HG02884 (cell line): Measurements from ENCODE around the gene TCHHL1.

Source experiments
- ATAC-seq: cut with Tn5 transposase; IDR thresholded peaks from one replicate; pipeline ENCODE4 v1.9.1; 2021; ENCODE audit warnings: mild to moderate bottlenecking, moderate library complexity; ENCODE audit not compliant: unreplicated experiment

TCHHL1 gene

DNA sequence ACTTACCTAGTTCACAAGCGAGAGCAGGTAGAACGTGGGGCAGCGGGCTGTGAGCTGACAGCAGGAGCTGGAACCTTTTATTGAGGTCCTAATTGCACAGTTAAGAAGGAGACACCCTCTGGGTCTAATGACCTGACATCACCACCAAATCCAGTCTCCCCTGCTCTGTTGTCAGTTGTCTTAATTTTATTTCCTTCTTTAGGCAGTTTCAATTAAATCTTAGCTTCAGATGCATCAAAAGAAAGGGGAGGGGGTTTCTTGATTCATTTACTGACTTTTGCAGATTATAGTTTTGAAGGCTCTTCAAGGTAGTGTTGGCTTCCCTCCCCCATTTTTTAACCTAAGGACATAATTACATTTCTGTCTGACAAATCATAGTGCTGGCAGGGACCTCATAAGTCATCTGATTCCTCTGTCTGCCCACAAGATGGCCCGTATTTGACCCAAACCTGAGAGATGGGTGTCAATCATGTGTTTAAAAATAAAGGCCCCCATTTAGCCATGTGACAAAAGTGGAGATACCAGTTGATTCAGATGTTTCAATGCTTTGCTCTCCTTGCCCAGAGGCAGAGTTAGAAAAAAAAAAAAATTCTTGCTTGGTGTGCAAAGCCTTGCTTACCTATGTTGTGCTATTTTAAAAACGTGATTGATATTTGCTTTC, at the start of gene TCHHL1:
Gene TCHHL1, minus strand, starts transcription at position 51 of the 661 bp plus-strand sequence. CDS start 921 bp downstream, outside the sequence.
- ATAC-seq: no peak

DNA sequence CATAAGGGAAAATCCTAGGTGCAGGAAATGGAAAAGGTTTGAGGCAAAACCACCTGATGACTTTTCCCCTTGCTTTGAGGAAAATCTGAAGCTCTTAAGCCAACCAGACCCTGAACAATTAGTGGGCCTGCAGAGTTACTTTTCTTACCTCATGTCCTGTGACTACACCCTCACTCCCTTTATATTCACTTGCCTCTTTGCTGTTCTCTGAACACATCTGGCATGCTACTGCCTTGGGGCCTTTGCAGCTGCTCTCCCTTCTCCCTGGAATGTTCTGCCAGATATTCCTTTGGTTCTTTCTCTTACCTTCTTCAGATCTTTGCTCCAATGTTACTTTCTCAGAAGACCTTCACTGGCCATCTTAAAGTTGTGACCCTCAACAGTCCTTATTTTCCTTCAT, 48.4 kb upstream of the TCHHL1 start:
- no peak for ATAC-seq

DNA sequence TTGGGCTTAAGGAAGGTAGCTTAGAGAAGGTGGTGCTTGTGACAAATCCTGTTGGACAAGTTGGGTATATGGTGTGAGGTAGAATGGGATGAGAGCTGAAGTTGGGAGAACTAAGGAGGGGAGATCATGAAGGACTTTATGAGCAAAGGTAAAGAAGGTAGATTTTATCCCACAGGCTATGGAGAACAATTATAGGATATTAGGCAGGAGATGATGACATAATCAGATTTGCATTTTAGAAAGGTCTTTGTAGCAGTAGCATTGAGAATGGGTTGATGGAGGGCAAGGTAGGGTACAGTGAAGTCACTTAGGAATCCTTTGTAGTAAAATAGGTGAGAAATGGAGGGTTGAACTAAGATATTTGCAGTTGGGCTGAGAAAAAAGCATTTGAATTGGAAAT, 41.3 kb upstream of the TCHHL1 start:
- no peak for ATAC-seq

DNA sequence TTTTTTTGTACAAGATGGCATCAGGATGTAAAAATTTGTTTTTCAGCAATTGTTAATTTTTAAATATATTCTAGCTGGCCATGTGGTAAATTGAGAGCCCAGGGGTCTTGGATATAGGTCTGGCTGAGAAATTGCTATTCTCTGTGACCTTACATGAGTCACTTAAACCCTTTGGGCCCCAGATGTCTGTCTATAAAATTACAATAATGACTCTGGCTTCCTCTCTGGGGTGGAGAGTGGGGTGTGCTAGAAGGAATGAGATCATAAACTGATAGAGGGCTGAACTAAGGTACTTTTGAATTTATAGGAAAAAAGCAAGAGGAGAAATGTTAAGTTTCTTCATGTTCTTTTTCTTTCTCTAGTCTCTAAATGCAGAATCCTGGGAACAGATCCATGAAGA, 38.8 kb upstream of the TCHHL1 start:
- ATAC-seq: no peak

DNA sequence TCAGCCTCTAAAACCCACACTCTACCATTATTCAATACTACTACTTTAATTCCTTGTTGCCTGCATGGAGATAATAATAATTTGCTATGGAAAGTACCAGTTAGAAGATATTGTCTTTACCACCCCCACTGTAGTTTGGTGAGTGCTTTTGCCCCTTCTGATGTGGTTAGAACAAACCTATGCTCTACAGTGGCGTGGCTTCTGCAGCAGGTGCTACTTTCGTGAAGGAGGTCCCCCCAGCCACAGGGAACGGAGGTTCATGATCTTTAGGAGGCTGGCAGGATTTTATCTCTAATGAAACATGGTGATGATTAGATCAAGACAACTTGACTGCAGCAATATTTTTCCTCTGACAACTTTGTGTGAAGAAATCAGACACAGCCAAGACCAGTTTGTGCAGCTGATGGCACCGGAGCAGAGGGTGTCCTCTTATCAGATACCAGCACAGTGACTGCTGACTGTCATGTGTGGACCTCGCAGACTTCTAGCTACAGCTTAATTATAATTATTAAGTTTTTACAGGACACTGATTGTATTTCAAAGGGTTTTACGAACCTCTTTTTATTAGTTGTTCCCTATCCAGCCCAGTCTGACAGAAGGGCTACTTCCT, 37.1 kb upstream of the TCHHL1 start:
- no peak for ATAC-seq

DNA sequence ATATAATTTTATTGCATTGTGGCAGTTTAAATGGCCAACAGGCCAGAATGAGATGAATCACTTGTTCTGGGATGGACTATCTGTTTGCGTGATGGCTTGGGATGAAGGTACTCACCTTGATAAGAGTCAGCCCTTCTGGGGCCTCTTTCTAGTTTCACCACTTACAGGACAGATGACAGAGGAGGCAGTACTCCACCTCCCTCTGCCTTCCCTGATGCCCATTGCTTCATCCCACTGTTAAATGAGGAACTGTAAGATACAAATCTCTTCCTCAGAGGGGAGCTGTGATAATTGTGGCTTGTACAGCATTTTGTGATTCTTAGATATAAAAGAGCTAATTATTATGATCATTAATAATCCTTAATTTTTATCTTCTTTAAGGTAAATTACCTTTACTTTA, 30.1 kb upstream of the TCHHL1 start:
- ATAC-seq: no peak

DNA sequence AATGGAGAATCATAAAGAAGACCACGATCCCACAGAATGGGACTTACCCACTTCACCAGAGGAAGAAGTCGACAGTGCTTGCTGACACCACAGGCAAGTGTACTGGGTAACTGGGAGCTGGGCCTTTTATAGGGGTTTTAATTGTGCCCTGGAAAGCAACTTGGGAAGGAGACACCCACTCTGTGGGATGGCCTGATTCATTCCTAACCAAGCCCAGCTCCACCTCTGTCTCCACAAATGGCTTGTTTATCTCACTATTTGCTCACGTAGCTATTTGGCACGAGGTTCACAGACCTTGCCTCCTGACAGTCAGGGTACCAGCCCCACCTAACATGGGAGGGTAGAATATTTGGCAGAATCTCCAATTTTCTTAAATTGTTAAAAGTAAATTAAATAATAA, 26.5 kb upstream of the TCHHL1 start, which contains the start of gene TCHH:
Gene TCHH, minus strand, starts transcription at position 101 of the 400 bp plus-strand sequence. CDS start 1,364 bp downstream, outside the sequence.
- ATAC-seq: no peak

DNA sequence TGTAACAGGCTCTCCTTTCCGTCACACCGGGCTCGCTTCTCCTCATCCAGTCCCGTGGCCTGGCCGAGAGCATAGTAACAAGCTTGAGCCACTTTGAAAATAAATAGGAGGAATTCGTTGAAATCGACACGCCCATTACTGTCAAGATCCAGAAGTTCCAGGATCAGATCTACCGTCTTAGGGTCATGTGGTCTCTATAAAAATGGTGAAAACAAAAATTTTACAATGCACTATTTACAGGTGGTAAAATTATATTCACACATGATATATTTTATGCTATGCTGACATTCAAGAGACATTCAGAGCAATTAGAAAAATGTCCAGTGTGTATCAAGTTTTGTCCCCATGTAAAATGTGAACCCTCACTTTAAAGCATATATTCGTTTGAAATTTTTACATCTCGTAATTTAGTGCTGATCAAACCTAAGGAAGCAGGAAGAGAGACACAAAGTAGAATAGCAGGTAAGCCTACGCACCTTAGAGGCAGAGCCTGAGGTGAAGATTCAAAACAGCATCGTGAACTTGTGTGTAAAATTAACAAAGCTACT, 24.1 kb upstream of the TCHHL1 start:
- ATAC-seq: no peak

DNA sequence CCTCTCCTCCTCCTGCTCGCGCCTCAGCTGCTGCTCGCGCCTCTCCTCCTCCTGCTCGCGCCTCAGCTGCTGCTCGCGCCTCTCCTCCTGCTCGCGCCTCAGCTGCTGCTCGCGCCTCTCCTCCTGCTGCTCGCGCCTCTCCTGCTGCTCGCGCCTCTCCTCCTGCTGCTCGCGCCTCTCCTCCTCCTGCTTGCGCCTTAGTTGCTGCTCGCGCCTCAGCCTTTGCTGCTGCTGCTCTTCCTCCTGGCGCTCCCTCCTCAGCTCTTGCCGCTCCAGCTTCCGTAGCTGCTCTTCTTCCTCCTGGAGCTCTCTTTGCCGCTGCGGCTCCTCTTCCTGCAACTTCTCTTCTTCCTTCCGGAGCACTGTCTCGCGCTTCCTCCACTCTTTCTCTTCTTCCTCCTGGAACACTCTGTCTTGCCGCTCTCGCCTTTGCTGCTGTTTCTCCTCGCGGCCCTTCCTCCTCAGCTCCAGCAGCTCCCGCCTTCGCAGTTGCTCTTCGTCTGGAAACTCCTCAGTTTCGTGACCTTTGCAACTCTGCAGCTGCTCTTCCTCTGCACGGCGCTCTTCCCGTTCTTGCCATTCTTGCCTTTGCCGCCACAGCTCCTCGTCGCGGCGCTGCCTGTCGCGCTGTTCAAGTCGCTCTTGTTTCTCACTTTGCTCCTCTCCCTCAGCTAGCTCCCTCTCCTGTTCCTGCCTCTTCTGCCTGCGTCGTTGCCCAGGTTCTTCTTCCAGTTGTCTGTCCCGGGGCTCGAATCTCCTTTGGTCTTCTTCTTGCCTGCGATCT, 23.4 kb upstream of the TCHHL1 start:
- no peak for ATAC-seq

DNA sequence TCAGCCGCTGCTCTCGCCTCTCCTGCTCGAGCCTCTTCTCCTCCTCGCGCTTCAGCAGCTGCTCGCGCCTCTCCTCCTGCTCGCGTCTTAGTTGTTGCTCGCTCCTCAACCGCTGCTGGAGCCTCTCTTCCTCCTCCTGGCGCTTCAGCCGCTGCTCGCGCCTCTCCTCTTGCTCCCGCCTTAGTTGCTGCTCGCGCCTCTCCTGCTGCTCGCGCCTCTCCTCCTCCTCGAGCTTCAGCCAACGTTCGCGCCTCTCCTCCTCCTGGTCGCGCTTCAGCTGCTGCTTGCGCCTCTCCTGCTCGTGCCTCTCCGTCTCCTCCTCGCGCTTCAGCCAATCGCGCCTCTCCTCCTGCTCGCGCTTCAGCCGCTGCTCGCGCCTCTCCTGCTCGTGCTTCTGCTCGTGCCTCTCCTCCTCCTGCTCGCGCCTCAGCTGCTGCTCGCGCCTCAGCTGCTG, 22.7 kb upstream of the TCHHL1 start:
- ATAC-seq: no peak

DNA sequence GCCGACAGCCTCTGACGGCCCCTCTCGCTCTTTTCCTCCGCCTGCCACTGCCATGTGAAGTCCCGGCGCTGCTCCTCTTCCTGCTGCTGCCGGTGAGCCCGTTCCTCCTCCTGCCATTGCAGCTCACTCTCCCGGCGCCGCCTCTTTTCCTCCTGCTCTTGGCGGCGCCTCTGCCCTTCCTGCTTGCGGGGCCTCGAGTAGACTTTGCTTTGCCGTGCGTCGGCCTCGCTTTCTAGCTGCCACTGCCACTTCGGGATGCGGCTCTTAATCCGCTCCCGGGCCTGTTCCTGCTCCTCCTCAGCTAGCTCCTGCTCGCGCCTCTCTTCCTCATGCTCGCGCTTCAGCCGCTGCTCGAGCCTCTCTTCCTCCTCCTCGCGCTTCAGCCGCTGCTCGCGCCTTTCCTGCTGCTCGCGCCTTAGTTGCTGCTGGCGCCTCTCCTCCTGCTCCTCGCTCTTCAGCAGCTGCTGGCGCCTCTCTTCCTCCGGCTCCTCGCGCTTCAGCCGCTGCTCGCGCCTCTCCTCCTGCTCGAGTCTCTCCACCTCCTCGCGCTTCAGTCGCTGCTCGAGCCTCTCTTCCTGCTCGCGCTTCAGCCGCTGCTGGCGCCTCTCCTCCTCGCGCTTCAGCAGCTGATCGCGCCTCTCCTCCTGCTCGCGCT, 22.1 kb upstream of the TCHHL1 start:
- no peak for ATAC-seq

DNA sequence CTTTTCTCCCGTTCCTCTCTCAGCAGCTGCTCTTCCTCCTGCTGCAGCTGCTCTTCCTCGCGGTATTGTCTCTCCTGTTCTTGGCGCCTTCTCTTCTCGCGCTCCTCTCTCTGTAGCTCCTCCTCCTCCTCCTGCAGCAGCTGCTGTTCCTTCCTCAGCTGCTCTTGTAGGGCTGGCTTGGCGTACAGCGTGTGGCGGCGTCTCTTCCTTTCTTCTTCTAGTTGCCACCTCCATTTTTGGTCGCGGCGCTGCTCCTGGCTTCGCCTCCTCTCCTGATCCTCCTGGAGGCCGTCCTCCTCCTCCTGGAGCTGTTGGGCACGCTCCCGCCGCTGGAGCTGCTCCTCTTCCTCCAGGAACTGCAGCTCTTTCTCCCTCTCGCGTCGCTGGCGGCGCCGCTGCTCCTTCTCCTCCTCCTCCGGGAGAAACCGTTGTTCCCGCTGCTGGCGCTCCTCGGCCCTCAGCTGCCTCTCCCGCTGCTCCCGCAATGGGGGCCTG, 21.5 kb upstream of the TCHHL1 start:
- no peak for ATAC-seq

DNA sequence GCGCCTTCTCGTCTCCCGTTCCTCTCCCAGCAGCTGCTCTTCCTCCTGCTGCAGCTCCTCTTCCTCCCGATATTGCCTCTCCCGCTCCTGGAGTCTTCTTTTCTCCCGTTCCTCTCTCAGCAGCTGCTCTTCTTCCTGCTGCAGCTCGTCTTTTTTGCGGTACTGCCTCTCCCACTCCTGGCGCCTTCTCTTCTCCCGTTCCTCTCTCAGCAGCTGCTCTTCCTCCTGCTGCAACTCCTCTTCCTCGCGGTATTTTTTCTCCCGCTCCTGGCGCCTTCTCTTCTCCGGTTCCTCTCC, 21.1 kb upstream of the TCHHL1 start:
- no peak for ATAC-seq

DNA sequence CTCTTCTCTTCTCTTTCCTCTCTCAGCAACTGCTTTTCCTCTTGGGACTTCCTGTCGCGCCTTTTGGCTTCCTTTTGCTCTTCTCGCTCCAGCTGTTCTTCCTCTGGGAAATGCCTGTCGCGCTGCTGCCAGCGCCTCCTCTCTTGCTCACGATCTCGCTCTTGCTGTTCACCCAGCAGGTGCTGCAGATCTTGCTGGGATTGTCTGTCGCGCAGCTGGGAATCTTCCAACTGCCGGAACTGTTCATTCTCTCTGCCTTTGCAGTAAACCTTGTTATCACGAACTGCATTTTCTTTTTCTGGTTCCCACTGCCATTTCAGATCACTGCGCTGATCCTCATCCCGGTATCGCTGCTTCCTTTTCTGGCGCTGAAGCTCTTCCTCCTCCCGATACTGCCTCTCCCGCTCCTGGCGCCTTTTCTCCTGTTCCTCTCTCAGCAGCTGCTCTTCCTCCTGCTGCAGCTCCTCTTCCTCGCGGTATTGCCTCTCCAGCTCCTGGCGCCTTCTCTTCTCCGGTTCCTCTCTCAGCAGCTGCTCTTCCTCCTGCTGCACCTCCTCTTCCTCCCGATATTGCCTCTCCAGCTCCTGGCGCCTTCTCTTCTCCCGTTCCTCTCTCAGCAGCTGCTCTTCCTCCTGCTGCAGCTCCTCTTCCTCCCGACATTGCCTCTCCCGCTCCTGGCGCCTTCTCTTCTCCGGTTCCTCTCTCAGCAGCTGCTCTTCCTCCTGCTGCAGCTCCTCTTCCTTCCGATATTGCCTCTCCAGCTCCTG, 20.6 kb upstream of the TCHHL1 start:
- no peak for ATAC-seq

DNA sequence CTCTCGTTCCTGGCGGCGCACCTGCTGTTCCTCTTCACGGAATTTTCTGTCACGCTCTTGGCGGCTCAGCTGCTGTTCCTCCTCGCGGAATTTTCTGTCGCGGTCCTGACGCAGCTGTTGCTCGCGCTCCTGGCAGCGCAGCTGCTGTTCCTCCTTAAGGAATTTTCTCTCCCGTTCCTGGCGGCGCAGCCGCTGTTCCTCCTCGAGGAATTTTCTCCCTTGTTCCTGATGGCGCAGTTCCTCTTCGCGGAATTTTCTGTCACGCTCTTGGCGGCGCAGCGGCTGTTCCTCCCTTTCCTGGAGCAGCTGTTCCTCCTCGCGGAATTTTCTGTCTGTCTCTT, 20.0 kb upstream of the TCHHL1 start:
- ATAC-seq: no peak

DNA sequence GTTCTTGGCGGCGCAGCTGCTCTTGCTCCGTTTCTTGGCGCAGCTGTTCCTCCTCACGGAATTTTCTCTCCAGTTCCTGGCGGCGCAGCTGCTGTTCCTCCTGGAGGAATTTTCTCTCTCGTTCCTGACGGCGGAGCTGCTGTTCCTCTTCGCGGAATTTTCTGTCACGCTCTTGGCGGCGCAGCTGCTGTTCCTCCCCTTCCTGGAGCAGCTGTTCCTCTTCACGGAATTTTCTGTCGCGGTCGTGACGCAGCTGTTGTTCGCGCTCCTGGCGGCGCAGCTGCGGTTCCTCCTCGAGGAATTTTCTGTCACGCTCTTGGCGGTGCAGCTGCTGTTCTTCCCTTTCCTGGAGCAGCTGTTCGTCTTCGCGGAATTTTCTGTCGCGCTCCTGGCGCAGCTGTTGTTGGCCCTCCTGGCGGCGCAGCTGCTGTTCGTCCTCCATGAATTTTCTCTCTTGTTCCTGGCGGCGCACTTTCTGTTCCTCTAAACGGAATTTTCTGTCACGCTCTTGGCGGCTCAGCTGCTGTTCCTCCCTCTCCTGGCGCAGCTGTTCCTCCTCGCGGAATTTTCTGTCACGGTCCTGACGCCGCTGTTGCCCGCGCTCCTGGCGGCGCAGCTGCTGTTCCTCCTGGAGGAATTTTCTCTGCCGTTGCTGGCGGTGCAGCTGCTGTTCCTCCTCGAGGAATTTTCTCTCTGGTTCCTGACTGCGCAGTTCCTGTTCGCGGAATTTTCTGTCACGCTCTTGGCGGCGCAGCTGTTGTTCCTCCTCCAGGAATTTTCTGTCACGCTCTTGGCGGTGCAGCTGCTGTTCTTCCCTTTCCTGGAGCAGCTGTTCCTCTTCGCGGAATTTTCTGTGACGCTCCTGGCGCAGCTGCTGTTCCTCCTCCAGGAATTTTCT, 19.4 kb upstream of the TCHHL1 start:
- no peak for ATAC-seq

DNA sequence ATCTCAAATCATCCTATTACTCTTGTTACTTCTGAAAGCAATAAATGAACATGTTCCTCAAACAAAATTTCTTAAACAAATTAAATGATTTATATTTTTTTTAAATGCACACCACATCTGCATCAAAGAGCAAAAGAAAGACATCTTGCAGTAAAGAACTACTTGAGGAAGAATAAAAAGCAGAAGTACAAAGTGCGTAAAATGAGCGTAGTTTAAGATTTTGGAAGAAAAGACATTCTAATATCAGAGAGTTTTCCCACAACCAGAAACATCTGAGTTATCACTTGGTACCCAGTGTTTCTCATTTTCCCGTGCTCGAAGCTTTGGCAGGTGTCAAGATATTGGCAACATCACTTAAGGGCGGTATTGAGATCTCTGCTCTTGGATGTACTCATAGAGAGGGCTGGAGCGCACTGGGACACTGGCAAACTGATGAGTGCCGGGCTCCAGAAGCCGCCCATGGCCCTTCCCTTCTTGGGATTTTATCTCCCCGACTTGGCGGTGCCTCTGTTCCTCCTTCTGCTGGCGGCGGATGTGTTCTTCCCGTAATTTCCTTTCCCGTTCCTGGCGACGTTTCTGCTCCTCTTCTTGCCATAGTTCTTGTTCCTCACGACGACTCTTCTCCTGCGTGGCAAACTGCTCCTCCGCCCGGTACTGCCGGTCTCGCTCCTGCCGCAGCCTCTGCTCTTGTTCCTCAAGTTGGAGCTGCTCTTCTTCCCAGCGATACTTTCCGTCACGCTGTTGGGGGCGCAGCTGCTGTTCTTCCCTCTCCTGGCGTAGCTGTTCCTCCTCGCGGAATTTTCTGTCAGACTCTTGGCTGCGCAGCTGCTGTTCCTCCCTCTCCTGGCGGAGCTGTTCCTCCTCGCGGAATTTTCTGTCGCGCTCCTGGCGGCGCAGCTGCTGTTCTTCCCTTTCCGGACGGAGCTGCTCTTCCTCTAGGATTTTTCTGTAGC, 18.4 kb upstream of the TCHHL1 start:
- ATAC-seq: no peak

DNA sequence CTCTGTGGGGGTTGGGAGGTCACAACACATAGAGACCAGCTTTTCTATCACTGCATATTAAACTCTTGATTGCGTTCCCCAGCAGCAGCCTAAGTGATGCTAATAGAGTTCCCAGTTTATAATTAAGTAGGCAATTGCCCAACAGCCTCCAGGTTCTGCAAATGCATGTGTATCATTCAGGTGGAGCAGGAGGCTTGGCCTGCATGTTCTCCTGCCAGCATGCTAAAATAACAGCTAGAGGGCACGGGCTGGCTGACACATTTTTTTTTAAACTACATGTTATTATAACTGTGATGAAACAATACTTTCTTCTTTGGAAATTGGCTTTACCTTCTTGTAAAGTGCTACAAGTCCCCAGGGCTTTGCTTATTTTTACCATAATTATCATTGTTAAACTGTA, 16.0 kb upstream of the TCHHL1 start:
- no peak for ATAC-seq
